SU-DHL-6 (cell line): ENCODE measurements around the gene CFDP1.

Experiments
- H2AFZ ChIP-seq: fragments of 200-600 bp; sonication (generic); 2 replicates; pipeline ENCODE4 v1.6.1; 2014; ENCODE audit warnings: low read depth, mild to moderate bottlenecking, moderate library complexity, mixed read lengths, antibody characterized with exemption, low read length; ENCODE audit not compliant: severe bottlenecking
- H3F3A ChIP-seq: fragments of 200-600 bp; shearing (Covaris generic); 2 replicates; pipeline ENCODE4 v1.6.0; 2016; ENCODE audit warnings: antibody characterized with exemption, mild to moderate bottlenecking; ENCODE audit not compliant: insufficient read depth
- H3K27ac ChIP-seq: fragments of 200-600 bp; sonication (generic); 2 replicates; pipeline ENCODE4 v1.5.1; 2016; ENCODE audit warnings: low read depth, mild to moderate bottlenecking, low read length, moderate library complexity, mixed read lengths
- H3K27me3 ChIP-seq: fragments of 200-600 bp; sonication (generic), shearing (Covaris generic); 2 replicates; pipeline ENCODE4 v1.6.0; 2014; ENCODE audit warnings: mild to moderate bottlenecking, low read length
- H3K36me3 ChIP-seq: fragments of 200-600 bp; sonication (generic); 2 replicates; pipeline ENCODE4 v1.6.1; 2014; ENCODE audit warnings: mild to moderate bottlenecking, low read length, mixed read lengths
- H3K4me2 ChIP-seq: fragments of 300-600, 200-600 bp; shearing (Covaris generic), sonication (generic); 2 replicates; pipeline ENCODE4 v1.6.0; 2014; ENCODE audit warnings: low read length, low read depth, mild to moderate bottlenecking; ENCODE audit not compliant: poor library complexity, severe bottlenecking
- H3K4me3 ChIP-seq: fragments of 200-600 bp; sonication (generic); 2 replicates; pipeline ENCODE4 v1.5.1; 2014; ENCODE audit warnings: antibody characterized with exemption, low read length, mild to moderate bottlenecking, mixed read lengths; ENCODE audit not compliant: insufficient read depth, poor library complexity, severe bottlenecking
- H3K79me2 ChIP-seq: fragments of 200-600 bp; sonication (generic); 2 replicates; pipeline ENCODE4 v1.6.1; 2014; ENCODE audit warnings: mild to moderate bottlenecking, low read length, moderate library complexity; ENCODE audit not compliant: insufficient read depth
- H3K9ac ChIP-seq: fragments of 200-600 bp; sonication (generic); 2 replicates; pipeline ENCODE4 v1.7.0; 2014; ENCODE audit warnings: mild to moderate bottlenecking, low read length
- H3K9me2 ChIP-seq: fragments of 200-600 bp; sonication (generic); replicated peaks from 2 replicates; pipeline ENCODE4 v1.6.1; 2014; ENCODE audit warnings: low read length; ENCODE audit not compliant: insufficient read depth
- H3K9me3 ChIP-seq: fragments of 200-600 bp; sonication (generic); 2 replicates; pipeline ENCODE4 v1.6.1; 2014; ENCODE audit warnings: low read length, mixed read lengths; ENCODE audit not compliant: insufficient read depth
- H4K20me1 ChIP-seq: fragments of 200-600 bp; sonication (generic); 2 replicates; pipeline ENCODE4 v1.6.1; 2014; ENCODE audit warnings: low read depth, mild to moderate bottlenecking, antibody characterized with exemption, low read length, moderate library complexity, mixed read lengths
- CTCF ChIP-seq: fragments of 200-600 bp; sonication (generic); IDR thresholded peaks from one replicate; pipeline ENCODE4 v1.5.1; 2017; ENCODE audit warnings: antibody characterized with exemption, mild to moderate bottlenecking, low read length, moderate library complexity; ENCODE audit not compliant: insufficient read depth, poor library complexity, severe bottlenecking
- EZH2phosphoT487 ChIP-seq: fragments of 200-600 bp; sonication (generic), shearing (Covaris generic); conservative IDR thresholded peaks from 2 replicates; pipeline ENCODE4 v1.6.1; 2018; ENCODE audit warnings: mild to moderate bottlenecking, antibody characterized with exemption, low read length, moderate library complexity, mixed read lengths

The CFDP1 gene

DNA sequence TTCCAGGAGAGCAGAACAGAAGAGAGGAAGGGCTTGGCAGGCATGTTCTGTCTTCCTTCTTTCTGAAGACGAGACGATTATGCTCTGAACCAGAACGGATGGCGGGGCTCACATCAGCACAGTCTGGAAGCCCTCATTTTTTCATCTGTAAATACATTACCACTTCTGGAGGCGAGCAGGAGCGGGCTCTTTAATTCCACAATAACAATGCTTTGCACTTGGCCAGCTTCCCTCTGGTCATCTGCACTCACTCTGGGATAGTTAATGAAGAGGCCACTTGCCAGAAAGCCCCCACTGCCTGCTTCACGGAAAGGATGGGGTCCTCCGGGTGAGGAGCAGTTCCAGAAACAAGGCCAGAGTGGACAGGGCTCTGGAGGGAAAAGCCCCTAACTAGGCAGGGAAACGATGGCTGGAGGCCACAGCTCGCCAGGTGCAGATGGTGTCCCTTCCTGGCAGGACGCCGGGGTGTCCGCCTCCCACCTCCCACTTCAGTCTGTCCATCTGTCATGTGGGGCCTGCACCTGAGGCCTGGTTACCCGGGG, 168.8 kb downstream of the CFDP1 start:
- Histone ChIP-seq H2AFZ (no peak overlapping the region), H3K4me2 (no peak overlapping the region), H3K27ac (no peak overlapping the region), H3K36me3 (no peaks in the 10 kb centered on the region), H3F3A (no peaks in the 10 kb centered on the region), H3K9me2 (no peaks in the 10 kb centered on the region), H3K27me3 (no peaks in the 10 kb centered on the region), H3K79me2 (no peaks in the 10 kb centered on the region), H4K20me1 (no peaks in the 10 kb centered on the region), H3K9me3 (no peaks in the 10 kb centered on the region), H3K9ac (no peak overlapping the region), H3K4me3 (no peak overlapping the region)
- TF ChIP-seq CTCF (no peak), EZH2phosphoT487 (no peak)

- Histone ChIP-seq H3K36me3 (no peaks in the 10 kb centered on the region), H3K4me2 (no peak overlapping the region), H3K27ac (no peak overlapping the region), H3K4me3 (no peak overlapping the region), H3K9me3 (no peaks in the 10 kb centered on the region), H2AFZ (no peak overlapping the region), H3F3A (no peaks in the 10 kb centered on the region), H3K79me2 (no peaks in the 10 kb centered on the region), H3K9ac (no peak overlapping the region), H3K9me2 (no peaks in the 10 kb centered on the region), H4K20me1 (no peaks in the 10 kb centered on the region), H3K27me3 (no peaks in the 10 kb centered on the region)
- TF ChIP-seq EZH2phosphoT487 = no peak
- no peak for TF ChIP-seq CTCF
Measured at GRCh38 chr16:75263963-75264445, 169.3 kb downstream of the CFDP1 start.

DNA sequence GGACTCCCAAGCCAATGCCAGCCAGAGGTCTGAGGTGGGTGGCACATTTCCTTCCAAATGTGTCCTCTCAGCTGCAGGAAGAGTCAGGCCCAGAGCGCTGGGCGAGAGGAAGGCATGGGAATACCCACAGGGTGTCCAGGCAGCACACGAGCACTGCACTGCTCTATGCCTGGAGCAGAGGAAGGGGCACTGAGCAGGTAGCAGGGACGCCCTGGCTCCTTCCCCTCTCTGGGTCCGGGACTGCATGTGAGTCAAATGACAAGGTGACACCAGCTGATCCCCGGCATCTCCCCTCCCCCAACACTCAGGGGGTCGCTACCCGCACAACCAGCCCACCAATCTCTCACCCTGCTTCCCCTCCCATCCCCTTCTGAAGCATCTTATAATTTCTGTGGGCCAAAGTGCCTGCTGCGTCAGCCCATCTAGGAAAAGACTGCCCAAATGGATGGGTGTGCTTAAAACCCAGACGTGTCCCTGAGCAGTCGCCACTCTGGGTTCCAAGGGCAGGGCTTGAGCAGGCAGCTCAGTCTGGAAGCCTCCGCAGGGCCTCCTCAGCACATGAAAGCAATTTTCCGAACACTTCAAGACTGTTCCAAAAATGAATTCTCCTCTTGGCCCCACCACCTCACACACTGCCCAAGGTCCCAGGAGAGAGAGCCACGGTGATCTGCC, 169.9 kb downstream of the CFDP1 start:
- H2AFZ ChIP-seq = no peak overlapping the region
- no peaks in the 10 kb centered on the region for H3K9me2 ChIP-seq
- H3K27me3 ChIP-seq = no peaks in the 10 kb centered on the region
- no peaks in the 10 kb centered on the region for H3K36me3 ChIP-seq
- no peaks in the 10 kb centered on the region for H4K20me1 ChIP-seq
- TF ChIP-seq EZH2phosphoT487 = no peak
- TF ChIP-seq CTCF = no peak
- H3K4me3 ChIP-seq = no peak overlapping the region
- H3K79me2 ChIP-seq = no peaks in the 10 kb centered on the region
- H3K9me3 ChIP-seq = no peaks in the 10 kb centered on the region
- no peaks in the 10 kb centered on the region for H3F3A ChIP-seq
- no peak overlapping the region for H3K27ac ChIP-seq
- H3K9ac ChIP-seq = no peak overlapping the region
- no peak overlapping the region for H3K4me2 ChIP-seq
